Measurements from ENCODE around the gene CD160.
"Not testable (repeated sequence)": the region's sequence is repeated elsewhere in the genome, so short reads cannot be mapped to it uniquely, and the experiment has no call there.

Gene CD160, protein sequence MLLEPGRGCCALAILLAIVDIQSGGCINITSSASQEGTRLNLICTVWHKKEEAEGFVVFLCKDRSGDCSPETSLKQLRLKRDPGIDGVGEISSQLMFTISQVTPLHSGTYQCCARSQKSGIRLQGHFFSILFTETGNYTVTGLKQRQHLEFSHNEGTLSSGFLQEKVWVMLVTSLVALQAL

DNA sequence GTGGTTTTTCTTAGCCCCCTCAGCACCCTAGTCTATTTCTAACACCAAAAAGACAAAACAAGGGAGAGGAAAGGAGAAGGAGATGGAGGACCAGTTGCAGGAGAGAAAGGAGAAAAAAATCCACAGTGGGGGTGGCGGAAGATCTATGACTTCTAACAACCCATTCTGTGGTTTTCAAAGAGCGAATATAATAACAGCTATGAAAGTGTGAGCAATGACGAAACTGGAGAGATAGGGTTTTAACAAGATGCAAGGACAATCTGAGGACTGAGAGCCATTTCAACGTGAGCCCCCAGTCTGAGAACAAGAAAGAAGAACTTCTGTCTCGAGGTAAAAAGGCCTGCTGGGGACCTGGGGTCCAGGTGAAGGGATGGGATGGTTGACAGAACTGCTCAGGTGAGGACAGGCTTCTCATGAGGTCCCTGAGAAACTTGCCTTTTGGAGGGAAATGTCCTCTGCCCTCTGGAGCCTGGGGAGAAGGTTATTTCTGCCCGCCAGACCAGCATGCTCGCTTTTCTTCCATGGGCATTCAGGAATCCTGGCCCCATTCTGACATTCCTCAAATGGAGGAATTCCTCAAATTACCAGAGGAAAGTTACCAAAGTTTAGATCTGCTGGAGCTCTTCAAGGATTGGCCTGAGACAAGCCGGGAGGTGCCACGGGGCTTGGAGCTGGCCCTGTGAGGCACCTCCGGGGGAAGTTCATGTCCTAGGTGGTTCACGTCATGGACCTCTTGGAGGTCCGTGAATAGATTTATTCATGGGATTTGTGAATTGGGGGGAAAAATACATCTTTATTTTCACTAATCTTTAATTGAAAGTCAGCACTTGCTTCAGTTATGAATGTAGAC is at the start of gene CD160:
TSS of gene CD160 (plus strand) at position 270 of the 850 bp plus-strand sequence. CDS start 8,829 bp downstream, outside the sequence.
- Histone ChIP-seq H3K4me3 (ENCODE audit: low read depth in 1 of 5, low read length in 5 of 5) (no peak within 1 kb of the TSS), H3K27ac (ENCODE audit: low read depth, low read length) (no peak within 1 kb of the TSS), H3K9ac (ENCODE audit: low read length in 5 of 5) (no peak within 1 kb of the TSS), H3K36me3 (ENCODE audit: control insufficient read depth in 5 of 5, insufficient read depth in 5 of 5, low read length in 5 of 5) (no peaks in the 10 kb centered on the region), H3K9me3 (ENCODE audit: control insufficient read depth in 5 of 5, low read length in 5 of 5) (no peaks in the 10 kb centered on the region), H3K27me3 (ENCODE audit: control insufficient read depth in 5 of 5, insufficient read depth in 4 of 5, low read length in 5 of 5) (peaks cover 0 to 12% (median 5%) of the 10 kb centered on the region in 5 donors), H3K4me1 (ENCODE audit: control insufficient read depth in 5 of 5, insufficient read depth in 5 of 5, low read length in 5 of 5) (peaks cover 0 to 13% (median 11%) of the 10 kb centered on the region in 5 donors)

- not testable (repeated sequence) for H3K9me3 ChIP-seq (ENCODE audit: control insufficient read depth in 5 of 5, low read length in 5 of 5); H3K4me1 ChIP-seq (ENCODE audit: control insufficient read depth in 5 of 5, insufficient read depth in 5 of 5, low read length in 5 of 5); H3K36me3 ChIP-seq (ENCODE audit: control insufficient read depth in 5 of 5, insufficient read depth in 5 of 5, low read length in 5 of 5); H3K9ac ChIP-seq (ENCODE audit: low read length in 5 of 5); H3K27ac ChIP-seq (ENCODE audit: low read depth, low read length); H3K4me3 ChIP-seq (ENCODE audit: low read depth in 1 of 5, low read length in 5 of 5); H3K27me3 ChIP-seq (ENCODE audit: control insufficient read depth in 5 of 5, insufficient read depth in 4 of 5, low read length in 5 of 5)
These were observed 48.1 kb upstream of the CD160 start for GRCh38 chr1:145670995-145671745.

- not testable (repeated sequence) for H3K27me3 ChIP-seq (ENCODE audit: control insufficient read depth in 5 of 5, insufficient read depth in 4 of 5, low read length in 5 of 5); H3K9me3 ChIP-seq (ENCODE audit: control insufficient read depth in 5 of 5, low read length in 5 of 5); H3K4me3 ChIP-seq (ENCODE audit: low read depth in 1 of 5, low read length in 5 of 5); H3K27ac ChIP-seq (ENCODE audit: low read depth, low read length); H3K9ac ChIP-seq (ENCODE audit: low read length in 5 of 5); H3K4me1 ChIP-seq (ENCODE audit: control insufficient read depth in 5 of 5, insufficient read depth in 5 of 5, low read length in 5 of 5); H3K36me3 ChIP-seq (ENCODE audit: control insufficient read depth in 5 of 5, insufficient read depth in 5 of 5, low read length in 5 of 5)
These were observed 46.1 kb upstream of the CD160 start for GRCh38 chr1:145673217-145673616.

- not testable (repeated sequence) for H3K4me1 ChIP-seq (ENCODE audit: control insufficient read depth in 5 of 5, insufficient read depth in 5 of 5, low read length in 5 of 5); H3K9ac ChIP-seq (ENCODE audit: low read length in 5 of 5); H3K27me3 ChIP-seq (ENCODE audit: control insufficient read depth in 5 of 5, insufficient read depth in 4 of 5, low read length in 5 of 5); H3K4me3 ChIP-seq (ENCODE audit: low read depth in 1 of 5, low read length in 5 of 5); H3K27ac ChIP-seq (ENCODE audit: low read depth, low read length); H3K36me3 ChIP-seq (ENCODE audit: control insufficient read depth in 5 of 5, insufficient read depth in 5 of 5, low read length in 5 of 5); H3K9me3 ChIP-seq (ENCODE audit: control insufficient read depth in 5 of 5, low read length in 5 of 5)
These were observed 34.4 kb upstream of the CD160 start for GRCh38 chr1:145684858-145685257.

GRCh38 chr1:145686078-145686477 is 33.2 kb upstream of the CD160 start:
- H3K36me3 ChIP-seq (ENCODE audit: control insufficient read depth in 5 of 5, insufficient read depth in 5 of 5, low read length in 5 of 5); H3K4me3 ChIP-seq (ENCODE audit: low read depth in 1 of 5, low read length in 5 of 5); H3K27me3 ChIP-seq (ENCODE audit: control insufficient read depth in 5 of 5, insufficient read depth in 4 of 5, low read length in 5 of 5); H3K27ac ChIP-seq (ENCODE audit: low read depth, low read length); H3K9ac ChIP-seq (ENCODE audit: low read length in 5 of 5); H3K4me1 ChIP-seq (ENCODE audit: control insufficient read depth in 5 of 5, insufficient read depth in 5 of 5, low read length in 5 of 5); H3K9me3 ChIP-seq (ENCODE audit: control insufficient read depth in 5 of 5, low read length in 5 of 5): not testable (repeated sequence)

DNA sequence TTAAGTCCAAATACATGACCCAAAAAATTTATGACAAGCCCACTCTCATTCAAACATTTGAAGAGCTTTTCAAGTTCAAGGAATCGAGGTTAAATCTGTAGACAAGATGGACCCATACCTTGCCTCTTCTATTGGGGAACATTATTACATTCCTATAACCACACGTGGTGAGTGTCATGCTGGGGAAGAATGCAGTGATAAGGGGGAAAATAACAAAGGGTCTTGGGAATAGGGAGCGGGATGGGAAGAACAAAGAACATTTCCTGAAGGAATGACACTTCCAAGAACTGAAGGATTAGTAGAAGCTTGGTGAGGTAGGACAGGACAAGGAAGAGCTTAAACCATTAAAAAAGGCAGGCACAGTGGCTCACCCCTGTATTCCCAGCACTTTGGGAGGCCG is 31.0 kb upstream of the CD160 start:
- no peak overlapping the region for H3K4me3 ChIP-seq (ENCODE audit: low read depth in 1 of 5, low read length in 5 of 5)
- no peaks in the 10 kb centered on the region for H3K9me3 ChIP-seq (ENCODE audit: control insufficient read depth in 5 of 5, low read length in 5 of 5)
- H3K4me1 ChIP-seq (ENCODE audit: control insufficient read depth in 5 of 5, insufficient read depth in 5 of 5, low read length in 5 of 5), result peaks cover 0 to 8% (median 0%) of the 10 kb centered on the region in 5 donors
- no peak overlapping the region for H3K27ac ChIP-seq (ENCODE audit: low read depth, low read length)
- no peaks in the 10 kb centered on the region for H3K36me3 ChIP-seq (ENCODE audit: control insufficient read depth in 5 of 5, insufficient read depth in 5 of 5, low read length in 5 of 5)
- H3K9ac ChIP-seq (ENCODE audit: low read length in 5 of 5), result no peak overlapping the region
- no peaks in the 10 kb centered on the region for H3K27me3 ChIP-seq (ENCODE audit: control insufficient read depth in 5 of 5, insufficient read depth in 4 of 5, low read length in 5 of 5)

GRCh38 chr1:145688924-145689323 is 30.4 kb upstream of the CD160 start:
- Histone ChIP-seq H3K27me3 (ENCODE audit: control insufficient read depth in 5 of 5, insufficient read depth in 4 of 5, low read length in 5 of 5) (no peaks in the 10 kb centered on the region), H3K4me3 (ENCODE audit: low read depth in 1 of 5, low read length in 5 of 5) (no peak overlapping the region), H3K9me3 (ENCODE audit: control insufficient read depth in 5 of 5, low read length in 5 of 5) (no peaks in the 10 kb centered on the region), H3K36me3 (ENCODE audit: control insufficient read depth in 5 of 5, insufficient read depth in 5 of 5, low read length in 5 of 5) (no peaks in the 10 kb centered on the region), H3K27ac (ENCODE audit: low read depth, low read length) (no peak overlapping the region), H3K4me1 (ENCODE audit: control insufficient read depth in 5 of 5, insufficient read depth in 5 of 5, low read length in 5 of 5) (peaks cover 0 to 8% (median 0%) of the 10 kb centered on the region in 5 donors), H3K9ac (ENCODE audit: low read length in 5 of 5) (no peak overlapping the region)

- H3K4me3 ChIP-seq (ENCODE audit: low read depth in 1 of 5, low read length in 5 of 5), result no peak overlapping the region
- H3K27me3 ChIP-seq (ENCODE audit: control insufficient read depth in 5 of 5, insufficient read depth in 4 of 5, low read length in 5 of 5), result no peaks in the 10 kb centered on the region
- H3K9me3 ChIP-seq (ENCODE audit: control insufficient read depth in 5 of 5, low read length in 5 of 5), result no peaks in the 10 kb centered on the region
- H3K9ac ChIP-seq (ENCODE audit: low read length in 5 of 5), result no peak overlapping the region
- H3K36me3 ChIP-seq (ENCODE audit: control insufficient read depth in 5 of 5, insufficient read depth in 5 of 5, low read length in 5 of 5), result no peaks in the 10 kb centered on the region
- H3K27ac ChIP-seq (ENCODE audit: low read depth, low read length), result no peak overlapping the region
- H3K4me1 ChIP-seq (ENCODE audit: control insufficient read depth in 5 of 5, insufficient read depth in 5 of 5, low read length in 5 of 5), result peaks cover 0 to 8% (median 0%) of the 10 kb centered on the region in 5 donors
These were observed 29.4 kb upstream of the CD160 start for GRCh38 chr1:145689922-145690321.

GRCh38 chr1:145690587-145691558 is 28.4 kb upstream of the CD160 start:
- Histone ChIP-seq H3K27ac (ENCODE audit: low read depth, low read length) (no peak overlapping the region), H3K36me3 (ENCODE audit: control insufficient read depth in 5 of 5, insufficient read depth in 5 of 5, low read length in 5 of 5) (no peaks in the 10 kb centered on the region), H3K4me1 (ENCODE audit: control insufficient read depth in 5 of 5, insufficient read depth in 5 of 5, low read length in 5 of 5) (peaks cover 0 to 8% (median 0%) of the 10 kb centered on the region in 5 donors), H3K4me3 (ENCODE audit: low read depth in 1 of 5, low read length in 5 of 5) (no peak overlapping the region), H3K27me3 (ENCODE audit: control insufficient read depth in 5 of 5, insufficient read depth in 4 of 5, low read length in 5 of 5) (no peaks in the 10 kb centered on the region), H3K9ac (ENCODE audit: low read length in 5 of 5) (no peak overlapping the region), H3K9me3 (ENCODE audit: control insufficient read depth in 5 of 5, low read length in 5 of 5) (no peaks in the 10 kb centered on the region)

All from subcutaneous abdominal adipose tissue (tissue), 5 donors.